ENCODE measurements around the gene EBF3.

The EBF3 gene

GRCh38 chr10:129951101-129951969 is 12.7 kb downstream of the EBF3 start:
- intact Hi-C loops (cut with DNase I), result no loop called here
- peak in 5 of 42 donors; percentile 1 to 31 (median 12) for DNase-seq

GRCh38 chr10:129950676-129951075 is 13.4 kb downstream of the EBF3 start:
- peak in 1 of 42 donors; percentile 7 for DNase-seq
- intact Hi-C loops (cut with DNase I), result no loop called here

GRCh38 chr10:129949891-129950291 is 14.2 kb downstream of the EBF3 start:
- DNase-seq, result peak in 5 of 42 donors; percentile 2 to 36 (median 8)

GRCh38 chr10:129949411-129949810 is 14.7 kb downstream of the EBF3 start:
- intact Hi-C loops (cut with DNase I), result no loop called here
- peak in 3 of 42 donors; percentile 7 to 21 (median 14) for DNase-seq

More at GRCh38 chr10:129949891-129950291, 14.2 kb downstream of the EBF3 start:
- intact Hi-C loops (cut with DNase I), result no loop called here

- DNase-seq, result peak in 3 of 42 donors; percentile 31 to 41 (median 32)
- intact Hi-C loops (cut with DNase I), result no loop called here
Observed at GRCh38 chr10:129946859-129947258, 17.2 kb downstream of the EBF3 start.

GRCh38 chr10:129945941-129946760 is 17.9 kb downstream of the EBF3 start:
- intact Hi-C loops (cut with DNase I), result no loop called here
- DNase-seq, result peak in 3 of 42 donors; percentile 5 to 26 (median 10)

GRCh38 chr10:129945526-129945925 is 18.5 kb downstream of the EBF3 start:
- intact Hi-C loops (cut with DNase I), result no loop called here
- peak in 2 of 42 donors; percentile 1 to 4 for DNase-seq

- intact Hi-C loops (cut with DNase I), result no loop called here
- DNase-seq, result no peak
Observed at GRCh38 chr10:129945064-129945463, 19.0 kb downstream of the EBF3 start.

GRCh38 chr10:129944456-129944855 is 19.6 kb downstream of the EBF3 start:
- DNase-seq, result peak in 3 of 42 donors; percentile 7 to 14 (median 13)
- intact Hi-C loops (cut with DNase I), result no loop called here

- intact Hi-C loops (cut with DNase I), result no loop called here
- DNase-seq, result peak in 4 of 42 donors; percentile 8 to 46 (median 36)
Observed at GRCh38 chr10:129942936-129943715, 20.9 kb downstream of the EBF3 start.

GRCh38 chr10:129942391-129942790 is 21.7 kb downstream of the EBF3 start:
- intact Hi-C loops (cut with DNase I), result no loop called here
- DNase-seq, result peak in 4 of 42 donors; percentile 10 to 40 (median 27)

- peak in 1 of 42 donors; percentile 16 for DNase-seq
- intact Hi-C loops (cut with DNase I), result no loop called here
Observed at GRCh38 chr10:129942019-129942277, 22.1 kb downstream of the EBF3 start.

- peak in 4 of 42 donors; percentile 12 to 31 (median 20) for DNase-seq
- intact Hi-C loops (cut with DNase I), result no loop called here
Observed at GRCh38 chr10:129941199-129942018, 22.7 kb downstream of the EBF3 start.

- intact Hi-C loops (cut with DNase I), result no loop called here
- peak in 4 of 42 donors; percentile 9 to 25 (median 14) for DNase-seq
Observed at GRCh38 chr10:129940617-129941198, 23.4 kb downstream of the EBF3 start.

GRCh38 chr10:129939416-129940275 is 24.4 kb downstream of the EBF3 start:
- intact Hi-C loops (cut with DNase I), result no loop called here
- DNase-seq, result peak in 5 of 42 donors; percentile 9 to 30 (median 16)

- peak in 5 of 42 donors; percentile 14 to 33 (median 18) for DNase-seq
- intact Hi-C loops (cut with DNase I), result no loop called here
Observed at GRCh38 chr10:129938460-129938859, 25.6 kb downstream of the EBF3 start.

GRCh38 chr10:129937351-129937751 is 26.7 kb downstream of the EBF3 start:
- peak in 5 of 42 donors; percentile 10 to 25 (median 19) for DNase-seq
- intact Hi-C loops (cut with DNase I), result no loop called here

Data from head of caudate nucleus (tissue), 42 donors.